HG02885 (cell line): ENCODE measurements around the gene CRMP1.
"Not testable (repeated sequence)": the region's sequence is repeated elsewhere in the genome, so short reads cannot be mapped to it uniquely, and the experiment has no call there.

Experiments
- ATAC-seq: cut with Tn5 transposase; IDR thresholded peaks from one replicate; pipeline ENCODE4 v1.9.1; 2021; ENCODE audit warnings: mild to moderate bottlenecking; ENCODE audit not compliant: unreplicated experiment, poor library complexity

The CRMP1 gene

GRCh38 chr4:5826437-5827107 lies 66.3 kb downstream of the CRMP1 start:
- ATAC-seq: no peak

GRCh38 chr4:5825321-5826041 lies 67.4 kb downstream of the CRMP1 start:
- ATAC-seq: no peak

- no peak for ATAC-seq
Observed at GRCh38 chr4:5824635-5825034, 68.3 kb downstream of the CRMP1 start.

GRCh38 chr4:5824227-5824626 lies 68.7 kb downstream of the CRMP1 start:
- ATAC-seq: no peak

GRCh38 chr4:5823542-5824211 lies 69.2 kb downstream of the CRMP1 start:
- ATAC-seq: no peak

GRCh38 chr4:5822619-5823018 lies 70.3 kb downstream of the CRMP1 start:
- ATAC-seq: no peak

- ATAC-seq: no peak
Observed at GRCh38 chr4:5821665-5822358, 71.1 kb downstream of the CRMP1 start.

- ATAC-seq: no peak
Observed at GRCh38 chr4:5816851-5817375, 76.0 kb downstream of the CRMP1 start.

GRCh38 chr4:5816101-5816500 lies 76.8 kb downstream of the CRMP1 start:
- ATAC-seq: no peak

GRCh38 chr4:5815641-5816040 lies 77.2 kb downstream of the CRMP1 start:
- ATAC-seq: no peak

GRCh38 chr4:5814421-5814820 lies 78.5 kb downstream of the CRMP1 start:
- ATAC-seq: no peak

GRCh38 chr4:5813882-5814255 lies 79.0 kb downstream of the CRMP1 start:
- no peak for ATAC-seq

- peak; percentile 75 for ATAC-seq
Observed at GRCh38 chr4:5812506-5813229, 80.2 kb downstream of the CRMP1 start.

GRCh38 chr4:5812057-5812456 lies 80.8 kb downstream of the CRMP1 start:
- not testable (repeated sequence) for ATAC-seq

- no peak for ATAC-seq
Observed at GRCh38 chr4:5810770-5811430, 82.0 kb downstream of the CRMP1 start.

- ATAC-seq: no peak
Observed at GRCh38 chr4:5810151-5810550, 82.7 kb downstream of the CRMP1 start.

GRCh38 chr4:5809216-5809776 lies 83.6 kb downstream of the CRMP1 start:
- no peak for ATAC-seq

GRCh38 chr4:5808081-5808741 lies 84.7 kb downstream of the CRMP1 start:
- ATAC-seq: no peak

GRCh38 chr4:5805270-5805669 lies 87.6 kb downstream of the CRMP1 start:
- ATAC-seq: no peak
